Vagina (tissue), 2 donors: Measurements from ENCODE around the gene HTR4. TPM values are rescaled to one million over a fixed set of nuclear protein-coding genes. Genes with fewer than 3 reads are reported as not detected.

ENCODE experiments used
- DNase-seq, 2 donors: peaks; one replicate each; pipeline ENCODE4 v3.0.0-alpha.2; 2017; ENCODE audit errors: extremely low spot score in 2 of 2
- H3K27ac ChIP-seq: fragments of 200-600 bp; sonication (generic); one replicate; pipeline ENCODE4 v1.5.1; 2019
- H3K27me3 ChIP-seq: fragments of 200-600 bp; sonication (generic); one replicate; pipeline ENCODE4 v1.5.1; 2019
- H3K36me3 ChIP-seq, 2 donors: fragments of 200-600 bp; sonication (generic); one replicate each; pipeline ENCODE4 v1.5.1; 2017 to 2019
- H3K4me1 ChIP-seq: fragments of 200-600 bp; sonication (generic); one replicate; pipeline ENCODE4 v1.5.1; 2019
- H3K4me3 ChIP-seq, 2 donors: fragments of 200-600 bp; sonication (generic); 1 replicate in 1 of 2; 2 replicates in 1 of 2; pipeline ENCODE4 v1.5.1; 2016 to 2019
- H3K9me3 ChIP-seq: fragments of 200-600 bp; sonication (generic); one replicate; pipeline ENCODE4 v1.5.1; 2019
- POLR2A ChIP-seq, 2 donors: fragments of 450-650 bp; IDR thresholded peaks; one replicate each; pipeline ENCODE4 v1.6.1; 2017; ENCODE audit warnings: antibody characterized with exemption in 2 of 2, mild to moderate bottlenecking in 2 of 2, moderate library complexity in 2 of 2
- POLR2AphosphoS5 ChIP-seq, 2 donors: sonication (generic); formaldehyde crosslinking; IDR thresholded peaks; one replicate each; pipeline ENCODE4 v1.9.0; 2017; ENCODE audit warnings: antibody characterized with exemption in 2 of 2, mild to moderate bottlenecking in 2 of 2, low read depth in 1 of 2; ENCODE audit not compliant: insufficient read depth in 1 of 2
- intact Hi-C: fragments of 100-400 bp; cut with DNase I; formaldehyde crosslinking; loops from one replicate; pipeline ENCODE4 v1.15.1; 2023
- total RNA-seq: library from RNA; depleted of rRNA; stranded (reverse); fragments of >200 nt; gene quantifications from one replicate; pipeline ENCODE4 v1.2.3, GENCODE V29; 2016
- TF ChIP-seq, protein P1 (sequence below), 3 experiments: fragments of 450-650 bp in 2 of 3; fragments of 200-600 bp in 1 of 3; sonication (generic) in 1 of 3; IDR thresholded peaks; one replicate each; pipeline ENCODE4 v1.5.1; 2017 to 2019; ENCODE audit warnings: antibody characterized with exemption in 3 of 3, mild to moderate bottlenecking in 2 of 3, moderate library complexity in 2 of 3

HTR4 gene
- total RNA-seq, 1 donor from 2014 or later = 2.9 TPM

DNA sequence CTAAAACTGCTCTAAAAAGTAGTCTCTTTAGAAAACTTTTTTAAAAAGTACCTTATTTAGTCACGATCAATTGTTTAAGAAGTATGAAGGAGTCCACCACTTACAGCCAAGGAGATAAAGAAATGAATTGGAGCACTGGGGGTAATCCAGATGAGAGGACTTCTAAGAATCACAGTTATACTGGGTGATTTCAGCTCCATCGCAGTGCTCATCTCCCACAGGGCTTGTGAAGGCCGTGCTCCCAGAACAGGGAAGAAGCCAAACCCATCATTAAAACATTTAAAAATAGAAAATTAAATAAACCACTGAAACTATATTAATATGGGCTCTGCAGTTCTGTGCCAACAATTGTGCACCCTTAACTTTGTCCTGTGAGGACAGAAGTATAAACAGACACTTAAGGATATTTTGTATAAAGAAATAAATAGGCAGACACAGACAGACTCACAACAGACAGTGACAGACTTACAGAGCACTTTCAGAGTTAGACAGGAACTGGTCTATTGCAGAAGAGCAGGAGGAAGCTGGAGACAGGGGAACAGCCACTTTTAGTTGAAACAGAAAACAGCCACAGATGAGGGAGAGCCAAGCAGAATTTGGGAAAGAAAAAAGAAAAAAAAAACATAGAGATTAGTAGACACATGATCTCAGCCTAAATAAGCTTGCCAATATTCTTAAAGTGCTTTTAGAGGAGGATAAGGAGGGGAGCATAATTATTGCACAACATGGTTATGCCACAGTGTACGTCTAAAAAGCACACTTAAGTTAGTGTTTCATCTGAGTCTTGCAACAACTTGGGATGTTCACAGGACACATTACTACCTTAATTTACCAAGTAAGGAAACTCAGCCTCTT, 188.7 kb downstream of the HTR4 start:
- TF ChIP-seq, protein P1, sequence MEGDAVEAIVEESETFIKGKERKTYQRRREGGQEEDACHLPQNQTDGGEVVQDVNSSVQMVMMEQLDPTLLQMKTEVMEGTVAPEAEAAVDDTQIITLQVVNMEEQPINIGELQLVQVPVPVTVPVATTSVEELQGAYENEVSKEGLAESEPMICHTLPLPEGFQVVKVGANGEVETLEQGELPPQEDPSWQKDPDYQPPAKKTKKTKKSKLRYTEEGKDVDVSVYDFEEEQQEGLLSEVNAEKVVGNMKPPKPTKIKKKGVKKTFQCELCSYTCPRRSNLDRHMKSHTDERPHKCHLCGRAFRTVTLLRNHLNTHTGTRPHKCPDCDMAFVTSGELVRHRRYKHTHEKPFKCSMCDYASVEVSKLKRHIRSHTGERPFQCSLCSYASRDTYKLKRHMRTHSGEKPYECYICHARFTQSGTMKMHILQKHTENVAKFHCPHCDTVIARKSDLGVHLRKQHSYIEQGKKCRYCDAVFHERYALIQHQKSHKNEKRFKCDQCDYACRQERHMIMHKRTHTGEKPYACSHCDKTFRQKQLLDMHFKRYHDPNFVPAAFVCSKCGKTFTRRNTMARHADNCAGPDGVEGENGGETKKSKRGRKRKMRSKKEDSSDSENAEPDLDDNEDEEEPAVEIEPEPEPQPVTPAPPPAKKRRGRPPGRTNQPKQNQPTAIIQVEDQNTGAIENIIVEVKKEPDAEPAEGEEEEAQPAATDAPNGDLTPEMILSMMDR (IDR thresholded peaks at IDR 0.05) = no peak
- TF ChIP-seq POLR2AphosphoS5 (IDR thresholded peaks at IDR 0.05; ENCODE audit: insufficient read depth in 1 of 2, low read depth in 1 of 2) = no peak
- TF ChIP-seq POLR2A (IDR thresholded peaks at IDR 0.05) = no peak
- DNase-seq = no peak
- Histone ChIP-seq H3K4me1 (no peaks in the 10 kb centered on the region), H3K27me3 (no peaks in the 10 kb centered on the region), H3K9me3 (no peaks in the 10 kb centered on the region), H3K27ac (no peak overlapping the region), H3K4me3 (no peak overlapping the region), H3K36me3 (no peaks in the 10 kb centered on the region)
- intact Hi-C loops = no loop called here

DNA sequence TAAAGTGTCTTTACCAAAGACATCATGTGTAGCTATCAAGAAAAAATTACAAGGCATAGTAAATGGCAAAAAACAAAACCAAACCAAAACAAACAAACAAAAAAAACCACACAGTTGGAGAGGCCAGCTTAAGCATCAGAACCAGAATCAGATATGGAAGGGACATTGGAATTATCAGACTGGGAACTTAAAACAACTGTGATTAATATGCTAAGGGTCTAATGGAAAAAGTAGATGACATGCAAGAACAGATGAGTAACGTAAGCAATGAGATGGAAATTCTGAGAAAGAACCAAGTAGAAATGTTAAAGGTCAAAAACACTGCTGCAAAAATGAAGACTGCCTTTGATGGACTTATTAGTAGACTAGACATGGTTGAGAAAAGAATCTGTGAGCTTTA, 194.7 kb downstream of the HTR4 start:
- H3K4me3 ChIP-seq = no peak overlapping the region

DNA sequence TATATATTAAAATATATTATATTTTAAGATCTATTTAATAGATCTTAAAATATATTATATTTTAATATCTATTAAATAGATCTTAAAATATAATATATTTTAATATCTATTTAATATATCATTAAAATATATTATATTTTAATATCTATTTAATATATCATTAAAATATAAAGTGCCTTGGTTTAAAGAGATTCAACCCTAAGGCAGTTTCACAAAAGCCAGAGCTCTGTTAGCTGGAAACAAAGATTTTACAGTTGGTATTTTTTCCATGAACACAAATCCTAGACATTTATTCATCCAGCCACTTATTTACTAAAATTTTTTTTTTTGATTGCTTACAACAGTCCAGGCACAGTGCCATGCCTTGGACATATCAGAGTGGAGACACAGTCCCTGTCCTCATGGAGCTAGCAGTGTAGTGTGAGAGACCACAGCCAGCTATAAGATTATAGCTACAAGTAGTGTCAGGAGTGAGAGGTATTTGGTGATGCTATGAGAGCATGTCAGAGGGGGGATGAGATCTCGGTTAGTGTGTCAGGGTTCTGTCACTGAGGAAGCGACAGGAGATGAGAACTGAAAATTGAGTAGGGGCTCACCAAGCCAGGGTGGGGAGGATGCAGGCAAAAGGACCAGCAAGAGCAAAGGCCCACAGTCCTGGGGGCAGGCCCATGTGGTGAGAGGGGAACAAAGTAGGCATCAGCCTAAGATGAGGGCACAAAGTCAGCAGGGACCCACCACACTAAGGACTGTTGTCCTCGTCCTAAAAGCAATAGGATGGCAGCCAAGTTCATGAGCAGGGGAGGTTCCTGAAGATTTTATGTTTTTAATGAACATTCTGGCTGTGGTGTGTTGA, 196.1 kb downstream of the HTR4 start:
- Histone ChIP-seq H3K4me3 (no peak overlapping the region), H3K4me1 (no peaks in the 10 kb centered on the region), H3K36me3 (no peaks in the 10 kb centered on the region), H3K9me3 (no peaks in the 10 kb centered on the region), H3K27me3 (no peaks in the 10 kb centered on the region), H3K27ac (no peak overlapping the region)
- TF ChIP-seq, protein P1 (IDR thresholded peaks at IDR 0.05) = no peak
- TF ChIP-seq POLR2A (IDR thresholded peaks at IDR 0.05) = no peak
- TF ChIP-seq POLR2AphosphoS5 (IDR thresholded peaks at IDR 0.05; ENCODE audit: insufficient read depth in 1 of 2, low read depth in 1 of 2) = no peak
- DNase-seq = no peak
- intact Hi-C loops = no loop called here

More for the DNA sequence above, 194.7 kb downstream of the HTR4 start:
- H3K9me3 ChIP-seq = no peaks in the 10 kb centered on the region
- H3K36me3 ChIP-seq = no peaks in the 10 kb centered on the region
- intact Hi-C loops = no loop called here
- H3K4me1 ChIP-seq = no peaks in the 10 kb centered on the region
- no peak for DNase-seq
- H3K27ac ChIP-seq = no peak overlapping the region
- TF ChIP-seq POLR2A (IDR thresholded peaks at IDR 0.05) (no peak), POLR2AphosphoS5 (IDR thresholded peaks at IDR 0.05; ENCODE audit: insufficient read depth in 1 of 2, low read depth in 1 of 2) (no peak)
- TF ChIP-seq, protein P1 (IDR thresholded peaks at IDR 0.05) = no peak
- H3K27me3 ChIP-seq = no peaks in the 10 kb centered on the region

DNA sequence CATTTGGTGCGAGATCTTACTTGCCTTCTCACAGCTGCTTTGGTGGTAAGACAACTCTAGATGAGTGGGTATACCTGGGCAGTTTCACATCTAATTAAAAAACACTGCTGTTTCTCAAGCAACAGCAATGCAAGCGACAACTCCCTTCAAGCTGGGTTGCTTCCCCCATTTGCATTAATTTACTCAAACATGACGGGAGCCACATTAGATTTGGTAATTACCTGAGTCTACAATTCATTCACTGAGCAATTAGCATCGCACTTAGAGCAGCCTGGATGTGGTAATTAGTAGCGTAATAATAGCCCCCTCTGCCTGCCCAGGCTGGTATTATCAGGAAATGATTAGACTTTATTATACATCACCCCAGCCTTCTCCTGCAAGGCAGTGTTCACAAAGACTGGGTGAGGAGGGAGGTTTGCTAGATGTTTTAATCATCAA, 197.1 kb downstream of the HTR4 start:
- Histone ChIP-seq H3K36me3 (no peaks in the 10 kb centered on the region), H3K4me3 (no peak overlapping the region), H3K4me1 (no peaks in the 10 kb centered on the region), H3K27me3 (no peaks in the 10 kb centered on the region), H3K9me3 (no peaks in the 10 kb centered on the region), H3K27ac (no peak overlapping the region)
- no peak for DNase-seq
- TF ChIP-seq, protein P1 (IDR thresholded peaks at IDR 0.05) = no peak
- TF ChIP-seq POLR2AphosphoS5 (IDR thresholded peaks at IDR 0.05; ENCODE audit: insufficient read depth in 1 of 2, low read depth in 1 of 2) (no peak), POLR2A (IDR thresholded peaks at IDR 0.05) (no peak)
- intact Hi-C loops = no loop called here
